K562 (cell line): ENCODE measurements around the gene PHF14. TPM values are rescaled to one million over a fixed set of nuclear protein-coding genes. Genes with fewer than 3 reads are reported as not detected.
A peak's percentile ranks its signal among the peaks of the same experiment; 100 is the strongest.

ENCODE experiments used
- ARHGAP35 ChIP-seq: fragments of 450-650 bp; IDR thresholded peaks from 2 replicates; pipeline ENCODE4 v1.6.1; 2018; ENCODE audit not compliant: partially characterized antibody
- CBFB ChIP-seq: sonication (generic); formaldehyde crosslinking; IDR thresholded peaks from 2 replicates; pipeline ENCODE4 v1.4.0; 2020; ENCODE audit warnings: mild to moderate bottlenecking, missing genetic modification reagents
- EGR1 ChIP-seq: fragments of 450-650 bp; conservative IDR thresholded peaks from 2 replicates; pipeline ENCODE4 v1.6.1; 2017; ENCODE audit warnings: mild to moderate bottlenecking
- ETV1 ChIP-seq: fragments of 450-650 bp; conservative IDR thresholded peaks from 2 replicates; pipeline ENCODE4 v1.6.1; 2016; ENCODE audit warnings: missing genetic modification characterization, control low read depth, low read depth, missing compliant biosample characterization
- FIP1L1 ChIP-seq: fragments of 200-400 bp; formaldehyde crosslinking; IDR thresholded peaks from 2 replicates; pipeline ENCODE4 v1.6.1; 2018; ENCODE audit warnings: mild to moderate bottlenecking, low read depth, low read length; ENCODE audit not compliant: poor library complexity, severe bottlenecking
- HNRNPH1 ChIP-seq: fragments of 200-400 bp; formaldehyde crosslinking; optimal IDR thresholded peaks from 2 replicates; pipeline ENCODE3; 2017; ENCODE audit warnings: low read depth, mild to moderate bottlenecking, low read length, moderate library complexity
- KAT8 ChIP-seq: fragments of 450-650 bp; IDR thresholded peaks from 2 replicates; pipeline ENCODE4 v1.6.1; 2016; ENCODE audit warnings: low read depth, mild to moderate bottlenecking
- MTA2 ChIP-seq: fragments of 450-650 bp; IDR thresholded peaks from 2 replicates; pipeline ENCODE4 v1.6.1; 2016; ENCODE audit warnings: low read depth
- NONO ChIP-seq, 2 experiments: fragments of 200-400 bp in 1 of 2; fragments of 450-650 bp in 1 of 2; formaldehyde crosslinking in 1 of 2; IDR thresholded peaks; 2 replicates each; pipeline ENCODE4 v1.6.1; 2017; ENCODE audit warnings: low read depth in 2 of 2, mild to moderate bottlenecking in 2 of 2, moderate library complexity in 2 of 2, low read length in 1 of 2
- NR2C2 ChIP-seq, 2 experiments: fragments of 200-800 bp in 1 of 2; sonication (Bioruptor generic) in 1 of 2; sonication (generic) in 1 of 2; formaldehyde crosslinking in 1 of 2; IDR thresholded peaks; 2 replicates each; pipeline versions ENCODE4 v1.6.1 to v1.8.0; 2016 to 2022; ENCODE audit warnings: mild to moderate bottlenecking in 1 of 2, missing compliant biosample characterization in 1 of 2, missing genetic modification characterization in 1 of 2, missing genetic modification reagents in 1 of 2
- POLR2B ChIP-seq: fragments of 450-650 bp; IDR thresholded peaks from 2 replicates; pipeline ENCODE4 v1.6.1; 2018; ENCODE audit warnings: low read depth; ENCODE audit not compliant: partially characterized antibody
- RBBP5 ChIP-seq: fragments of 200-600 bp; sonication (generic); IDR thresholded peaks from 2 replicates; pipeline ENCODE4 v1.6.1; 2012; ENCODE audit warnings: borderline replicate concordance, mild to moderate bottlenecking, low read length, control low read depth, inconsistent platforms; ENCODE audit not compliant: insufficient read depth, poor library complexity, severe bottlenecking
- SAP30 ChIP-seq: fragments of 200-600 bp; sonication (generic); IDR thresholded peaks from 2 replicates; pipeline ENCODE4 v1.6.1; 2012; ENCODE audit warnings: borderline replicate concordance, low read depth, mild to moderate bottlenecking, moderate library complexity, low read length, control low read depth, inconsistent platforms; ENCODE audit not compliant: insufficient read depth, poor library complexity, severe bottlenecking
- SIRT6 ChIP-seq: IDR thresholded peaks from one replicate; pipeline ENCODE4 v1.6.1; 2012; ENCODE audit warnings: low read depth, mild to moderate bottlenecking, control low read depth, inconsistent platforms, low read length, moderate library complexity
- SMARCA4 ChIP-seq: fragments of 450-650 bp; IDR thresholded peaks from 2 replicates; pipeline ENCODE4 v1.6.1; 2016
- SMARCC2 ChIP-seq: fragments of 450-650 bp; IDR thresholded peaks from 2 replicates; pipeline ENCODE4 v1.6.1; 2017; ENCODE audit warnings: antibody characterized with exemption, moderate library complexity, mild to moderate bottlenecking, low read depth
- SMARCE1 ChIP-seq: fragments of 450-650 bp; IDR thresholded peaks from 2 replicates; pipeline ENCODE4 v1.7.1; 2016; ENCODE audit warnings: mild to moderate bottlenecking
- SREBF2 ChIP-seq: sonication (generic); formaldehyde crosslinking; IDR thresholded peaks from 2 replicates; pipeline ENCODE4 v1.4.0; 2020; ENCODE audit warnings: mild to moderate bottlenecking, missing genetic modification reagents
- TAF9B ChIP-seq: fragments of 450-650 bp; IDR thresholded peaks from 2 replicates; pipeline ENCODE4 v1.6.1; 2018; ENCODE audit warnings: mild to moderate bottlenecking; ENCODE audit not compliant: partially characterized antibody
- TBP ChIP-seq: optimal IDR thresholded peaks from 2 replicates; pipeline ENCODE3; 2011; ENCODE audit warnings: low read depth, low read length, improper control_type of control experiment
- ZBED1 ChIP-seq: IDR thresholded peaks from 2 replicates; pipeline ENCODE4 v1.6.1; 2014
- ZBTB7A ChIP-seq: IDR thresholded peaks from 2 replicates; pipeline ENCODE4 v1.6.1; 2011; ENCODE audit warnings: low read depth, mild to moderate bottlenecking, low read length, moderate library complexity, borderline replicate concordance; ENCODE audit not compliant: control insufficient read depth
- ZNF445 ChIP-seq: fragments of 250-450 bp; sonication (Bioruptor Pico); IDR thresholded peaks from 2 replicates; pipeline ENCODE4 v1.4.0; 2020; ENCODE audit warnings: low read depth, mild to moderate bottlenecking, moderate library complexity
- ZNF699 ChIP-seq: fragments of 250-450 bp; sonication (Bioruptor Pico); IDR thresholded peaks from 2 replicates; pipeline ENCODE4 v1.8.0; 2021; ENCODE audit warnings: mild to moderate bottlenecking, moderate library complexity; ENCODE audit not compliant: insufficient replicate concordance
- polyA plus RNA-seq, 8 experiments: library from polyadenylated mRNA; depleted of rRNA in 4 of 8; stranded (reverse) in 5 of 8; unstranded in 3 of 8; fragments of >200 nt; fragmentation: Nextera tagmentation in 2 of 8; fragmentation: Illumina TruSeq in 1 of 8; extraction: Ambion mirVana in 2 of 8; extraction: Trizol in 1 of 8; gene quantifications; 2 replicates each; pipeline versions ENCODE4 v1.2.1 to v1.2.3, GENCODE V29; 2011 to 2014; ENCODE audit warnings: inconsistent platforms in 1 of 8, missing spikeins in 1 of 8
- total RNA-seq, 7 experiments: library from RNA; depleted of rRNA in 6 of 7; stranded (reverse); fragments of >200 nt in 6 of 7; fragmentation: Illumina TruSeq in 2 of 7; extraction: Trizol in 2 of 7; gene quantifications; 2 replicates each; pipeline versions ENCODE4 v1.2.1 to v1.2.3, GENCODE V29; 2011 to 2021; ENCODE audit warnings: low replicate concordance in 1 of 7
- TF ChIP-seq, protein P1 (sequence below), 3 experiments: fragments of 200-800 bp in 1 of 3; sonication (Bioruptor generic) in 1 of 3; sonication (generic) in 1 of 3; formaldehyde crosslinking in 1 of 3; IDR thresholded peaks; 2 replicates each; pipeline versions ENCODE4 v1.6.1 to v1.8.0; 2016 to 2022; ENCODE audit warnings: mild to moderate bottlenecking in 2 of 3, missing compliant biosample characterization in 2 of 3, missing genetic modification characterization in 2 of 3, missing genetic modification reagents in 1 of 3
- TF ChIP-seq, protein P2 (sequence below): sonication (generic); IDR thresholded peaks from 2 replicates; pipeline ENCODE4 v1.6.1; 2016
- TF ChIP-seq, protein P3 (sequence below): sonication (generic); formaldehyde crosslinking; IDR thresholded peaks from 2 replicates; pipeline ENCODE4 v1.8.0; 2022; ENCODE audit warnings: mild to moderate bottlenecking, missing genetic modification reagents

Gene PHF14
- total and polyA plus RNA-seq, 9 of the 15 experiments (the other 6 are each of a cell fraction or from before 2014, with no cell fraction given), result 27.5 to 67.6 (median 41.4) TPM

DNA sequence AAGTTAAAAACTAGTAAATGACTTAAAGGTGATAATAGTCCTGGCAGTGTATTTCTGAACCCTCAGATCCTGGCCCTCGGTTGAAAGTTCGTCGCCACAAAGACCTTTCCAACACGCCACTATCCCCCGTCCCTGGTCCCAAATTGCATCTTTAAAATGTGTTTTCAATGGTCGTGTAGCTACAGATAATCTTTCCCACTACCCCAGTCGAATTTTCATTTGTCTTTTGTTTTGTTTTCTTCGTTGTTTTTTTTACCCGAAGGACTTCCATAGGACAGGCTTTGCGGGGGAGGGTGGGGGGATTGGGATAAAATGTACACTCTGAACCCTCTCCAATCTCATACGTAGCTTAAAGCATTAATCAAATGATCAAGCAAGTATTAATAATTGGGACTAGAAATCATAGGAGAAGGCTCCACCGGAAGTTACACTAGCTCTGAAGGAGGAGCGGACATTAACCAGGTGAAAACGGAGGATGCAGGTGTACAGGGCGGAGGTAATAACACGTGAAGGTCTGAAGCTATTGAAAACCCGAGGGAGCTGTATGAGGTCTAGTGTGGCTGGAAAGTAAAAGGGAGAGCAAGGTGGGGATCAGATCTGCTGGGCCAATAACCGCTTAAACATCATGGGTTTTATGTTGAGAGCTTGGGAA, 32.8 kb upstream of the PHF14 start (continued):
- no peak for TF ChIP-seq NONO (IDR thresholded peaks at IDR 0.05; ENCODE audit: low read depth in 2 of 2, low read length in 1 of 2)
- TF ChIP-seq SIRT6, result no peak
- TF ChIP-seq ARHGAP35, result no peak
- TF ChIP-seq NR2C2 (CRISPR knock-in tag; IDR thresholded peaks at IDR 0.05), result no peak
- peak; percentile 80 for TF ChIP-seq NR2C2 (tag; IDR thresholded peaks at IDR 0.05)
- TF ChIP-seq SAP30, result no peak
- no peak for TF ChIP-seq FIP1L1
- TF ChIP-seq ZBED1, result no peak
- no peak for TF ChIP-seq CBFB (CRISPR knock-in tag)
- TF ChIP-seq, protein P1, sequence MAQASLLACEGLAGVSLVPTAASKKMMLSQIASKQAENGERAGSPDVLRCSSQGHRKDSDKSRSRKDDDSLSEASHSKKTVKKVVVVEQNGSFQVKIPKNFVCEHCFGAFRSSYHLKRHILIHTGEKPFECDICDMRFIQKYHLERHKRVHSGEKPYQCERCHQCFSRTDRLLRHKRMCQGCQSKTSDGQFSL (CRISPR knock-in tag; IDR thresholded peaks at IDR 0.05), result no peak
- TF ChIP-seq, protein P1 (tag; IDR thresholded peaks at IDR 0.05), result no peak
- TF ChIP-seq ZNF445 (CRISPR knock-in tag), result no peak
- TF ChIP-seq, protein P2, sequence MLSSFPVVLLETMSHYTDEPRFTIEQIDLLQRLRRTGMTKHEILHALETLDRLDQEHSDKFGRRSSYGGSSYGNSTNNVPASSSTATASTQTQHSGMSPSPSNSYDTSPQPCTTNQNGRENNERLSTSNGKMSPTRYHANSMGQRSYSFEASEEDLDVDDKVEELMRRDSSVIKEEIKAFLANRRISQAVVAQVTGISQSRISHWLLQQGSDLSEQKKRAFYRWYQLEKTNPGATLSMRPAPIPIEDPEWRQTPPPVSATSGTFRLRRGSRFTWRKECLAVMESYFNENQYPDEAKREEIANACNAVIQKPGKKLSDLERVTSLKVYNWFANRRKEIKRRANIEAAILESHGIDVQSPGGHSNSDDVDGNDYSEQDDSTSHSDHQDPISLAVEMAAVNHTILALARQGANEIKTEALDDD, result peak; percentile 47; the same call in 1 of the 2 replicates
- peak; percentile 23; the same call in 1 of the 2 replicates for TF ChIP-seq MTA2
- TF ChIP-seq POLR2B, result peak; percentile 18
- TF ChIP-seq SMARCC2, result peak; percentile 50; the same call in 1 of the 2 replicates
- no peak for TF ChIP-seq RBBP5
- no peak for TF ChIP-seq ZBTB7A
- no peak for TF ChIP-seq HNRNPH1
- peak; percentile 76 for TF ChIP-seq EGR1
- no peak for TF ChIP-seq TAF9B
- no peak for TF ChIP-seq TBP
- TF ChIP-seq SMARCA4, result peak; percentile 25; the same call in 1 of the 2 replicates
- no peak for TF ChIP-seq ZNF699 (CRISPR knock-in tag)
- no peak for TF ChIP-seq KAT8
- TF ChIP-seq SREBF2, result no peak
- TF ChIP-seq, protein P3, sequence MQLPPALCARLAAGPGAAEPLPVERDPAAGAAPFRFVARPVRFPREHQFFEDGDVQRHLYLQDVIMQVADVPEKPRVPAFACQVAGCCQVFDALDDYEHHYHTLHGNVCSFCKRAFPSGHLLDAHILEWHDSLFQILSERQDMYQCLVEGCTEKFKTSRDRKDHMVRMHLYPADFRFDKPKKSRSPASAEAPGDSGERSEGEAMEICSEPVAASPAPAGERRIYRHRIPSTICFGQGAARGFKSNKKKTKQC, result no peak
- peak; percentile 36; the same call in 1 of the 2 replicates for TF ChIP-seq SMARCE1
- peak; percentile 75; the same call in 1 of the 2 replicates for TF ChIP-seq ETV1 (tag)
